ENCODE measurements around the gene TMCC1. TPM values are rescaled to one million over a fixed set of nuclear protein-coding genes. Genes with fewer than 3 reads are reported as not detected.

TMCC1 gene
- total and polyA plus RNA-seq, 2 donors (not counting 1 experiment from before 2014, with no cell fraction given), result 8.5 to 32.2 TPM

DNA sequence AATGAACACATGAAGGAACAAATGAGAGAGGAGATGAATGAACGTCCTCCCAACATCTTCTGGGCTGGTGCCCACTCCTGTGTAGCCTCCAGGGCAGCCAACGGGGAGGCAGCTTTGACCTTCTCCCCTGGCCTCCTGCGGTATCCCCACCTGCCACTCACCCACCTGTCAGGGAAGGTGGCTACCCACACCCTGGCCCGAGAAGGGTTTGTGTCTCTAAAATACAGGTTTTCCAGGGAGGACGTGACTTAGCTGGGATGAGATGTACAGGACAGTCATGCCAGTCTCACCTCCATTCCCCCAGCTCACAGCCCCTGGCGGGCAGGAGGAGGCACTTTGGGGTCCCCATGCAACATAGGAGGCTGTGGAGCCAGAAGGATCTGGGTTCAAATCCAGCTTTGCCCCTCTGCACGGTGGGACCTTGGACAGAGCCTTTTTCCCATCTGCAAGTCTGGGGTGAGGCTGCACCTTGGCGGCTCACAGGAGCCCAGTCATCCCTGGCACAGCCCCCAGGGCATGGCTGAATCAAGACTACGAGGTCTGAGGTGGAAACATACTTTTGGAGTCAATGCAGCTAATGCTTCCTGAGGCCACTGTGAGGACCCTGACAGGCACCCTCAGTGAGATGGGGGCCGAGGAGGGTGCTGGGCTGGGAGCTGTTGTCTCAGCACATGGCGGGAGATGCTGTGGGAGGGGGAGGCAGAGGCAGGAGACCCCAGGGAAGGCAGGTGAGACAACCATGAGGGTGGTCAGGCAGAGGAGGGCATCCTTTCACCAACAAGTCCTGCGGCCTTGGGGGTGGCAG, 275.9 kb downstream of the TMCC1 start:
- Mint-ChIP-seq H3K9me3 (ENCODE audit: insufficient read depth) (no peaks in the 10 kb centered on the region), H3K27me3 (peaks cover 8% of the 10 kb centered on the region), H3K4me3 (no peak overlapping the region), H3K27ac (no peak overlapping the region), H3K4me1 (peaks cover 10% of the 10 kb centered on the region)
- H3K27ac ChIP-seq (ENCODE audit: low read length in 2 of 2), result no peak overlapping the region
- POLR2A ChIA-PET, result no interaction called here
- CTCF ChIA-PET, result interaction anchor here (1.0 to 1.6 kb wide), 3 partner anchors 9 to 648 kb away, joined by 3 to 6 read pairs (median 3); no protein-coding TSS in a partner anchor
- peaks cover 0 to 4% (median 0%) of the 10 kb centered on the region in 3 donors for H3K9me3 ChIP-seq (ENCODE audit: control extremely low read depth in 1 of 3, control insufficient read depth in 2 of 3, insufficient read depth in 1 of 3, low read length in 2 of 3)
- peaks cover 8 to 20% of the 10 kb centered on the region in 2 donors for H3K4me1 ChIP-seq (ENCODE audit: control insufficient read depth in 2 of 2, insufficient read depth in 2 of 2, low read length in 2 of 2)
- no peak overlapping the region for H3K4me3 ChIP-seq (ENCODE audit: control extremely low read depth in 1 of 5, extremely low read depth in 1 of 5, insufficient read depth in 1 of 5, low read depth in 2 of 5, low read length in 4 of 5)
- WGBS (ENCODE audit: insufficient coverage), result 94% methylated on average over 9 of the region's 12 CpGs
- H3K27me3 ChIP-seq (replicated peaks in 1 of 4; ENCODE audit: control extremely low read depth in 1 of 4, control insufficient read depth in 3 of 4, insufficient read depth in 4 of 4, low read length in 3 of 4), result peaks cover 0 to 19% (median 7%) of the 10 kb centered on the region in 4 experiments
- H3K4me2 ChIP-seq (replicated peaks; ENCODE audit: low read depth, low read length, poor library complexity, severe bottlenecking), result no peak overlapping the region
- no peaks in the 10 kb centered on the region for H4K20me1 ChIP-seq (ENCODE audit: control insufficient read depth, insufficient read depth, low read length, poor library complexity, severe bottlenecking)
- H3K9ac ChIP-seq (ENCODE audit: low read length), result no peak overlapping the region
- no peaks in the 10 kb centered on the region for H3K36me3 ChIP-seq (replicated peaks in 1 of 2; ENCODE audit: control extremely low read depth in 1 of 2, control insufficient read depth in 1 of 2, extremely low read depth in 1 of 2, insufficient read depth in 2 of 2, low read length in 1 of 2)
- H2AFZ ChIP-seq (ENCODE audit: insufficient read depth, low read depth, low read length, poor library complexity, severe bottlenecking), result no peak overlapping the region
- H3K79me2 ChIP-seq (ENCODE audit: control insufficient read depth, insufficient read depth, low read length), result no peaks in the 10 kb centered on the region
- no peak for DNase-seq
- TF ChIP-seq, protein P1, sequence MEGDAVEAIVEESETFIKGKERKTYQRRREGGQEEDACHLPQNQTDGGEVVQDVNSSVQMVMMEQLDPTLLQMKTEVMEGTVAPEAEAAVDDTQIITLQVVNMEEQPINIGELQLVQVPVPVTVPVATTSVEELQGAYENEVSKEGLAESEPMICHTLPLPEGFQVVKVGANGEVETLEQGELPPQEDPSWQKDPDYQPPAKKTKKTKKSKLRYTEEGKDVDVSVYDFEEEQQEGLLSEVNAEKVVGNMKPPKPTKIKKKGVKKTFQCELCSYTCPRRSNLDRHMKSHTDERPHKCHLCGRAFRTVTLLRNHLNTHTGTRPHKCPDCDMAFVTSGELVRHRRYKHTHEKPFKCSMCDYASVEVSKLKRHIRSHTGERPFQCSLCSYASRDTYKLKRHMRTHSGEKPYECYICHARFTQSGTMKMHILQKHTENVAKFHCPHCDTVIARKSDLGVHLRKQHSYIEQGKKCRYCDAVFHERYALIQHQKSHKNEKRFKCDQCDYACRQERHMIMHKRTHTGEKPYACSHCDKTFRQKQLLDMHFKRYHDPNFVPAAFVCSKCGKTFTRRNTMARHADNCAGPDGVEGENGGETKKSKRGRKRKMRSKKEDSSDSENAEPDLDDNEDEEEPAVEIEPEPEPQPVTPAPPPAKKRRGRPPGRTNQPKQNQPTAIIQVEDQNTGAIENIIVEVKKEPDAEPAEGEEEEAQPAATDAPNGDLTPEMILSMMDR (IDR thresholded peaks at IDR 0.05), result no peak
- no peak for TF ChIP-seq EZH2 (IDR thresholded peaks at IDR 0.05; ENCODE audit: borderline replicate concordance, insufficient read depth, low read depth, low read length, poor library complexity, severe bottlenecking)
- intact Hi-C loops (cut with micrococcal nuclease), result no loop called here
- no peak for ATAC-seq (ENCODE audit: low read depth)

DNA sequence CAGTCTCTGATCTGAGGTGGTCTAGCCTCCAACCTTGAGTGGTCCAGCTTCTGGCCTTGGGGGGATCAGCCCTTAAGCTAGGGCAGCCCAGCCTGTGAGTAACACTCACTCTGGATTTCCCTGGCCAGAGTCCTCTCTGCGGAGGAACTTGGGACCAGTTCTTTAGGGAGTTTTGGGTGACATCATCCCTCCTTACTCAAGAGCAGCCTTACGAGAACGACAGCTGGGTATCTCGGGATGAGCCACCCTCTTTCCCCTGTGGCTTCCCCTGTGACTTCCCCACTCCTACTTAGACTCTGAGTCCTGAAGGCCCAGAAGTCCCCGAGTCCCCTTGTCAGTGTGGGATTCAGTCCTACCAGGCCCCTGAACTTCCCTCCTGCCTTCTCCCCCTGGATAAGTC, 276.8 kb downstream of the TMCC1 start:
- ATAC-seq (ENCODE audit: low read depth) (no peak), DNase-seq (no peak)
- Histone ChIP-seq H3K4me1 (ENCODE audit: control insufficient read depth in 2 of 2, insufficient read depth in 2 of 2, low read length in 2 of 2) (peaks cover 8 to 20% of the 10 kb centered on the region in 2 donors), H3K9me3 (ENCODE audit: control extremely low read depth in 1 of 3, control insufficient read depth in 2 of 3, insufficient read depth in 1 of 3, low read length in 2 of 3) (peaks cover 0 to 4% (median 0%) of the 10 kb centered on the region in 3 donors), H3K36me3 (replicated peaks in 1 of 2; ENCODE audit: control extremely low read depth in 1 of 2, control insufficient read depth in 1 of 2, extremely low read depth in 1 of 2, insufficient read depth in 2 of 2, low read length in 1 of 2) (no peaks in the 10 kb centered on the region), H3K27me3 (replicated peaks in 1 of 4; ENCODE audit: control extremely low read depth in 1 of 4, control insufficient read depth in 3 of 4, insufficient read depth in 4 of 4, low read length in 3 of 4) (peaks cover 0 to 22% (median 7%) of the 10 kb centered on the region in 4 experiments), H3K4me3 (ENCODE audit: control extremely low read depth in 1 of 5, extremely low read depth in 1 of 5, insufficient read depth in 1 of 5, low read depth in 2 of 5, low read length in 4 of 5) (no peak overlapping the region), H2AFZ (ENCODE audit: insufficient read depth, low read depth, low read length, poor library complexity, severe bottlenecking) (no peak overlapping the region), H3K79me2 (ENCODE audit: control insufficient read depth, insufficient read depth, low read length) (no peaks in the 10 kb centered on the region), H4K20me1 (ENCODE audit: control insufficient read depth, insufficient read depth, low read length, poor library complexity, severe bottlenecking) (no peaks in the 10 kb centered on the region), H3K27ac (ENCODE audit: low read length in 2 of 2) (no peak overlapping the region), H3K4me2 (replicated peaks; ENCODE audit: low read depth, low read length, poor library complexity, severe bottlenecking) (no peak overlapping the region), H3K9ac (ENCODE audit: low read length) (no peak overlapping the region)
- TF ChIP-seq EZH2 (IDR thresholded peaks at IDR 0.05; ENCODE audit: borderline replicate concordance, insufficient read depth, low read depth, low read length, poor library complexity, severe bottlenecking), result no peak
- TF ChIP-seq, protein P1 (IDR thresholded peaks at IDR 0.05), result no peak
- intact Hi-C loops (cut with micrococcal nuclease), result no loop called here
- POLR2A ChIA-PET, result no interaction called here
- Mint-ChIP-seq H3K27me3 (peaks cover 8% of the 10 kb centered on the region), H3K27ac (no peak overlapping the region), H3K4me1 (peaks cover 10% of the 10 kb centered on the region), H3K4me3 (no peak overlapping the region), H3K9me3 (ENCODE audit: insufficient read depth) (no peaks in the 10 kb centered on the region)
- CTCF ChIA-PET, result interaction anchor here (1.0 kb wide), 2 partner anchors 10 to 647 kb away, joined by 3 read pairs; no protein-coding TSS in a partner anchor
- 68% methylated on average over 4 of the region's 5 CpGs for WGBS (ENCODE audit: insufficient coverage)

Measured in B cell (primary cell).